HepG2 (cell line): Measurements from ENCODE around the gene TATDN2. TPM values are rescaled to one million over a fixed set of nuclear protein-coding genes. Genes with fewer than 3 reads are reported as not detected.

Source experiments
- CBX1 ChIP-seq: IDR thresholded peaks from one replicate; pipeline ENCODE4 v1.6.1; 2016; ENCODE audit warnings: antibody characterized with exemption, low read depth
- DZIP1 ChIP-seq: sonication (generic); formaldehyde crosslinking; IDR thresholded peaks from 2 replicates; pipeline ENCODE4 v1.5.0; 2020; ENCODE audit warnings: mild to moderate bottlenecking, missing genetic modification reagents
- FOXP4 ChIP-seq: sonication (generic); formaldehyde crosslinking; IDR thresholded peaks from 2 replicates; pipeline ENCODE4 v1.4.0; 2020; ENCODE audit warnings: missing genetic modification reagents
- HNRNPH1 ChIP-seq: fragments of 200-400 bp; formaldehyde crosslinking; optimal IDR thresholded peaks from 2 replicates; pipeline ENCODE3; 2017; ENCODE audit warnings: mild to moderate bottlenecking, low read depth, low read length
- JUN ChIP-seq: sonication (generic); formaldehyde crosslinking; IDR thresholded peaks from 2 replicates; pipeline ENCODE4 v1.4.0; 2020; ENCODE audit warnings: mild to moderate bottlenecking, missing genetic modification reagents
- JUND ChIP-seq: sonication (generic); formaldehyde crosslinking; IDR thresholded peaks from 2 replicates; pipeline ENCODE4 v1.8.0; 2022; ENCODE audit warnings: mild to moderate bottlenecking, missing genetic modification reagents
- RCOR2 ChIP-seq: IDR thresholded peaks from 2 replicates; pipeline ENCODE4 v1.6.1; 2016; ENCODE audit warnings: missing biosample characterization, missing genetic modification reagents
- RFXANK ChIP-seq: IDR thresholded peaks from 2 replicates; pipeline ENCODE4 v1.6.1; 2016
- SALL1 ChIP-seq: sonication (generic); formaldehyde crosslinking; IDR thresholded peaks from 2 replicates; pipeline ENCODE4 v1.8.0; 2022; ENCODE audit warnings: mild to moderate bottlenecking, missing genetic modification reagents
- SNAPC2 ChIP-seq: sonication (generic); formaldehyde crosslinking; IDR thresholded peaks from 2 replicates; pipeline ENCODE4 v1.8.1; 2022; ENCODE audit warnings: mild to moderate bottlenecking, missing genetic modification reagents
- SP140L ChIP-seq: sonication (generic); formaldehyde crosslinking; IDR thresholded peaks from 2 replicates; pipeline ENCODE4 v1.4.0; 2020; ENCODE audit warnings: missing genetic modification reagents, borderline replicate concordance
- SSRP1 ChIP-seq: IDR thresholded peaks from 2 replicates; pipeline ENCODE4 v1.6.1; 2016; ENCODE audit warnings: control low read depth
- TBX3 ChIP-seq: fragments of 450-650 bp; IDR thresholded peaks from 2 replicates; pipeline ENCODE4 v1.6.1; 2017; ENCODE audit warnings: antibody characterized with exemption, mild to moderate bottlenecking, inconsistent platforms, borderline replicate concordance
- TCF12 ChIP-seq, 2 experiments: fragments of 450-650 bp in 1 of 2; sonication (generic) in 1 of 2; formaldehyde crosslinking in 1 of 2; IDR thresholded peaks; 2 replicates each; pipeline versions ENCODE4 v1.6.1 to v1.8.0; 2017 to 2022; ENCODE audit warnings: antibody characterized with exemption in 1 of 2, mild to moderate bottlenecking in 1 of 2, missing genetic modification reagents in 1 of 2, moderate library complexity in 1 of 2
- TRAFD1 ChIP-seq: sonication (generic); formaldehyde crosslinking; IDR thresholded peaks from 2 replicates; pipeline ENCODE4 v1.5.1; 2020; ENCODE audit warnings: missing genetic modification reagents, mild to moderate bottlenecking, borderline replicate concordance
- ZBTB39 ChIP-seq: sonication (generic); formaldehyde crosslinking; IDR thresholded peaks from 2 replicates; pipeline ENCODE4 v1.5.0; 2020; ENCODE audit warnings: missing genetic modification reagents
- ZBTB46 ChIP-seq: sonication (generic); formaldehyde crosslinking; IDR thresholded peaks from 2 replicates; pipeline ENCODE4 v1.4.0; 2020; ENCODE audit warnings: mild to moderate bottlenecking, missing genetic modification reagents, borderline replicate concordance
- ZNF446 ChIP-seq: sonication (generic); formaldehyde crosslinking; IDR thresholded peaks from 2 replicates; pipeline ENCODE4 v1.5.0; 2020; ENCODE audit warnings: mild to moderate bottlenecking, missing genetic modification reagents
- polyA plus RNA-seq, 8 experiments: library from polyadenylated mRNA; depleted of rRNA in 3 of 8; stranded (reverse) in 7 of 8; unstranded in 1 of 8; fragments of >200 nt; fragmentation: Illumina TruSeq in 4 of 8; extraction: Trizol in 4 of 8; gene quantifications; 2 replicates each; pipeline versions ENCODE4 v1.2.1 to v1.2.3, GENCODE V29; 2011 to 2016; ENCODE audit warnings: low read depth in 4 of 8, missing spikeins in 1 of 8, mixed read lengths in 1 of 8; ENCODE audit not compliant: insufficient read depth in 1 of 8
- total RNA-seq, 5 experiments: library from RNA; depleted of rRNA; stranded (reverse); fragments of >200 nt; fragmentation: Illumina TruSeq; extraction: Trizol; gene quantifications; 2 replicates each; pipeline ENCODE4 v1.2.3, GENCODE V29; 2016; ENCODE audit warnings: low read depth in 1 of 5

TATDN2 gene
- total and polyA plus RNA-seq, 2 of the 13 experiments (the other 11 are each of a cell fraction or from before 2014, with no cell fraction given): 12.1 to 21.9 TPM

- TF ChIP-seq ZBTB46 (CRISPR knock-in tag) (no peak), RFXANK (CRISPR knock-in tag) (no peak), CBX1 (no peak), SNAPC2 (no peak), TCF12 (IDR thresholded peaks at IDR 0.05) (no peak), TCF12 (CRISPR knock-in tag; IDR thresholded peaks at IDR 0.05) (no peak), TRAFD1 (CRISPR knock-in tag) (no peak), ZNF446 (CRISPR knock-in tag) (no peak), SSRP1 (no peak), HNRNPH1 (no peak), RCOR2 (CRISPR knock-in tag) (no peak), DZIP1 (CRISPR knock-in tag) (no peak), ZBTB39 (no peak), JUN (CRISPR knock-in tag) (no peak), SALL1 (peak; percentile 32; the same call in 1 of the 2 replicates), FOXP4 (no peak), SP140L (CRISPR knock-in tag) (no peak), TBX3 (no peak), JUND (CRISPR knock-in tag) (no peak)
Measured at GRCh38 chr3:10249833-10250232, 1.6 kb downstream of the TATDN2 start (continued).
